ENCODE measurements around the gene PRKAG1.
A peak's percentile ranks its signal among the peaks of the same experiment; 100 is the strongest.

Gene PRKAG1

GRCh38 chr12:48986720-48987291 lies 31.8 kb downstream of the PRKAG1 start:
- no peak overlapping the region for H3K4me3 ChIP-seq (ENCODE audit: low read depth, low read length)

- no peak overlapping the region for H3K4me3 ChIP-seq (ENCODE audit: low read depth, low read length)
Observed at GRCh38 chr12:48985901-48986300, 32.7 kb downstream of the PRKAG1 start.

DNA sequence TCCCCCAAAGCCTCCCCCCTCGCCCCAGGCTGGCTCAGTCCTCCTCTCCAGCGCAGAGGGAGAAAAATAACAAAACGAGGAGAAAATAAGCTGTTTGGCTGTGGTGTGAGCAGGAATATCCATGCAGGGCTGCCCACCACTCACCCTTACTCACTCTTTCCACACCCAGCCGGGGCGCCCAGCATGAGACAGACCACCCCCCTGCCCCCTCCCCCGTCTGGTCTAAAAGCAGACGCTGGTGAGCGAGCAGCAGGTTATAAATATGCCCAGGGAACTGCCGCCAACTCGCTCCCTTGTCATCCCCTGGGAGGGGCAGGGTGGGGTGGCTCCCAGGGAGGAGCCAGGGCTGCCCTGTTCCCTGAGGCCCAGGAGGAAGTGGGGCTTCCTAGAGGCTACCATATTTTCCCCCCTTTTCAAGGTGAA lies 33.1 kb downstream of the PRKAG1 start:
- H3K4me3 ChIP-seq (ENCODE audit: low read depth, low read length) = no peak overlapping the region

- no peak overlapping the region for H3K4me3 ChIP-seq (ENCODE audit: low read depth, low read length)
Observed at GRCh38 chr12:48982397-48983080, 36.0 kb downstream of the PRKAG1 start.

DNA sequence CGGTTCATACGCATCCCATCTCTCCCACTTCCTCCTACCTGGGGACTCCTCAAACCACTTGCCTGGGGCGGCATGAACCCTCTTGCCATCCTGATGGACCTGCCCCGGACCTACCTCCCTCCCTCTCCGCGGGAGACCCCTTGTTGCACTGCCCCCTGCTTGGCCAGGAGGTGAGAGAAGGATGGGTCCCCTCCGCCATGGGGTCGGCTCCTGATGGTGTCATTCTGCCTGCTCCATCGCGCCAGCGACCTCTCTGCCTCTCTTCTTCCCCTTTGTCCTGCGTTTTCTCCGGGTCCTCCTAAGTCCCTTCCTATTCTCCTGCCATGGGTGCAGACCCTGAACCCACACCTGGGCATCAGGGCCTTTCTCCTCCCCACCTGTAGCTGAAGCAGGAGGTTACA lies 36.8 kb downstream of the PRKAG1 start:
- H3K4me3 ChIP-seq (ENCODE audit: low read depth, low read length) = peak overlapping the region; percentile 4

DNA sequence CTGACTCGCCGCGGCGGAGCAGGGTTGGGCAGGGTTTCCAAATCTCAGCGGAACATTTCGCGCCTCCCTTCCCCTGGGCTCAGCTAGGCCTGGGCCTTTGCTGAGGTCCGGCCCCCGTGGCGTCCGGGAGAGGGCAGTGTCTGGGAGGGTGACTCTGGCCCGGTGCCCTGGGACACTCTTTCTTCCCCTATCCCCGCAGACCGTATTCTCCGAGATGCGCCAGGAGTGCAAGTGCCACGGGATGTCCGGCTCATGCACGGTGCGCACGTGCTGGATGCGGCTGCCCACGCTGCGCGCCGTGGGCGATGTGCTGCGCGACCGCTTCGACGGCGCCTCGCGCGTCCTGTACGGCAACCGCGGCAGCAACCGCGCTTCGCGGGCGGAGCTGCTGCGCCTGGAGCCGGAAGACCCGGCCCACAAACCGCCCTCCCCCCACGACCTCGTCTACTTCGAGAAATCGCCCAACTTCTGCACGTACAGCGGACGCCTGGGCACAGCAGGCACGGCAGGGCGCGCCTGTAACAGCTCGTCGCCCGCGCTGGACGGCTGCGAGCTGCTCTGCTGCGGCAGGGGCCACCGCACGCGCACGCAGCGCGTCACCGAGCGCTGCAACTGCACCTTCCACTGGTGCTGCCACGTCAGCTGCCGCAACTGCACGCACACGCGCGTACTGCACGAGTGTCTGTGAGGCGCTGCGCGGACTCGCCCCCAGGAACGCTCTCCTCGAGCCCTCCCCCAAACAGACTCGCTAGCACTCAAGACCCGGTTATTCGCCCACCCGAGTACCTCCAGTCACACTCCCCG lies 37.4 kb downstream of the PRKAG1 start:
- peak overlapping the region; percentile 48 for H3K4me3 ChIP-seq (ENCODE audit: low read depth, low read length)

DNA sequence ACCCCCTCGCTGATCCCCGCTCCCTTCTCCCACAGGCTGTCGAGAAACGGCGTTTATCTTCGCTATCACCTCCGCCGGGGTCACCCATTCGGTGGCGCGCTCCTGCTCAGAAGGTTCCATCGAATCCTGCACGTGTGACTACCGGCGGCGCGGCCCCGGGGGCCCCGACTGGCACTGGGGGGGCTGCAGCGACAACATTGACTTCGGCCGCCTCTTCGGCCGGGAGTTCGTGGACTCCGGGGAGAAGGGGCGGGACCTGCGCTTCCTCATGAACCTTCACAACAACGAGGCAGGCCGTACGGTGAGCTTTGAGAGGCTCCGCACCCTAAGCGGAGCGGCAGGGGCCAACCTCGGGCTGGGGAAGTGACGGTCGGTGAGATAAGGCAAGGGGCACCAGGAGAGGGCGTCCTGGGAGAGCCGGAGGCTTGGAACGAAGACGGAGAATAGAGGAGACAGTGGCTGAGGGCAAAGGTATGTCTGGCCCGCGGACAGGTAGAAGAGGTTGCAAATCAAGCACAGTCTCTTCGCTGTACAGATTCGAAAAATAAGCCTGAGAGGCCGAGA lies 38.1 kb downstream of the PRKAG1 start:
- peak overlapping the region; percentile 48 for H3K4me3 ChIP-seq (ENCODE audit: low read depth, low read length)

DNA sequence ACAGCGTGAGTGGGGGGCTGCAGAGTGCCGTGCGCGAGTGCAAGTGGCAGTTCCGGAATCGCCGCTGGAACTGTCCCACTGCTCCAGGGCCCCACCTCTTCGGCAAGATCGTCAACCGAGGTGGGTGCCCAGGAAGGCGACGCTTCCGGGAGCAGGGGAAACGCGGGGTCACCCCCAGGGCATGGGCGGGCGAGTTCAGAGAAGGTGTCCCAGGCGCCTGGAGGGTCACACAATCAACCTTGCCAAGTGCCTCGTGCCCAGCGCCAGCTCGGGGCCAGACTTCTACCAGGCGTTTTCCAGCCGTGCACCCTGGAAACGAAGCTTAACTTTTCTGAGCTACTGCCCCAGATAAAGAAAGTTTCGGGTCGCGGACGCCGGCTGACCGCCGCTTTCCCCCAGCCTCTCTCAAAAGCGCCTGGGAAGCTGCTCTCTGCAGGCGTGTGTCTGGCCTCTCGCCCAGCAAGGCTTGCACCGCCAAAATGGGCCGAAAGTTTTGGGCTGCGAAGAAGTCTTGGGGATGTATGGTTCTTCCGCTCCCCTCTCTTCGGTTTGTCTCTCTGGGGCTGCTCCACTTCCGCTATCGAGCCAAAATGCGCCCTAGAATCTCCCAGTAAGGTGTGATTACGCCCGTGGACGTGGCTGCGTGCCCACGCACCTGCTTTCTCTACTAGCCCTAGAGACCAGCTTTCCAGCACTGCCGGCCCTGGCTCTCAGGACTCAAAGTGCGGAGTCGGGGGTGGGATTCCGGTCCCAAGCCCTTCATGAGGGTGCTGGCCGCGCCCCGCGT lies 38.8 kb downstream of the PRKAG1 start:
- peak overlapping the region; percentile 1 for H3K4me3 ChIP-seq (ENCODE audit: low read depth, low read length)

GRCh38 chr12:48978741-48979601 lies 39.6 kb downstream of the PRKAG1 start:
- no peak overlapping the region for H3K4me3 ChIP-seq (ENCODE audit: low read depth, low read length)

DNA sequence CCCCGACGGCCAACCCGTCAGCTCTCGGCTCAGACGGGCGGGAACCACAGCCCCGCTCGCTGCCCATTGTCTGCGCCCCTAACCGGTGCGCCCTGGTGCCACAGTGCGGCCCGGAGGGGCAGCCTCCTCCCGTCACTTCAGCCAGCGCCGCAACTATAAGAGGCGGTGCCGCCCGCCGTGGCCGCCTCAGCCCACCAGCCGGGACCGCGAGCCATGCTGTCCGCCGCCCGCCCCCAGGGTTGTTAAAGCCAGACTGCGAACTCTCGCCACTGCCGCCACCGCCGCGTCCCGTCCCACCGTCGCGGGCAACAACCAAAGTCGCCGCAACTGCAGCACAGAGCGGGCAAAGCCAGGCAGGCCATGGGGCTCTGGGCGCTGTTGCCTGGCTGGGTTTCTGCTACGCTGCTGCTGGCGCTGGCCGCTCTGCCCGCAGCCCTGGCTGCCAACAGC lies 40.3 kb downstream of the PRKAG1 start, which contains the start of gene WNT1:
Gene WNT1, plus strand, starts transcription at position 32 of the 450 bp plus-strand sequence. Its CDS starts 329 bp downstream, at position 361.
- H3K4me3 ChIP-seq (ENCODE audit: low read depth, low read length) = no peak within 1 kb of the TSS

- no peak overlapping the region for H3K4me3 ChIP-seq (ENCODE audit: low read depth, low read length)
Observed at GRCh38 chr12:48977290-48978281, 41.0 kb downstream of the PRKAG1 start.

DNA sequence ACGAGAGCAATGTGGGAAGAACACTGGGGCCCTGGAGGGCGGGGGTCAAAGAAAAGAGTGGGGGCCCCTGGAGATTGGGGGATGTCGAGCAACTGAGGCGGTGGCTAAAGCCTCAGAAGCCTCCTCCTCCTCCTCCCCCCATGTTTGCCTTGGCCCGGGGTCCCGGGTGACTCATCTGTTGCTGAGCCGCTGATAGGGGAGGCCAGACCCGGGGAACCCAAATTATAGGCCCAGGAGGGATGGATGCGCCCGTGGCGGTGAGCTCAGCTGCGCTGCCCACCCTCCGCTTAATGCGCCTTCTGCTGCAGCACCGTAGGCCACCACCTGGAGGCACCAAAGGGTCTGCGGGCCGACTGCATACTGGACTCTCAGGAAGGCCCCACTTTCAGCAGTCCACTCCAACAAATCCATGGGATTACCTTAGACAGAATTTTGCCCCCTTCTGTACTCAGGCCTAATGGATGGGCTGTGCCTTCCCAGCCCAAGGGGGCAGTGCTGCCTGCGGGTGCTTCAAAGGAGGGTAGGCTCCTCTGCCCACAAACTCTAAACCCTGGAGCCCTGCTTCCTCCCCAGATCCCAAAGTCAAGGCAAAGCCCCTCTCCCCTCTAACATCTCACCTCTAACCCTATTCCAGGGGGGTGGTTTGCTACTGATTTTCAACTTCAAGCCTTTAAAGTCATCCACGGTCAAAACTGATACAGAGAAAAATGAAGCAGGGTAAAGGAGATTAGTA lies 44.5 kb downstream of the PRKAG1 start:
- H3K4me3 ChIP-seq (ENCODE audit: low read depth, low read length) = no peak overlapping the region

DNA sequence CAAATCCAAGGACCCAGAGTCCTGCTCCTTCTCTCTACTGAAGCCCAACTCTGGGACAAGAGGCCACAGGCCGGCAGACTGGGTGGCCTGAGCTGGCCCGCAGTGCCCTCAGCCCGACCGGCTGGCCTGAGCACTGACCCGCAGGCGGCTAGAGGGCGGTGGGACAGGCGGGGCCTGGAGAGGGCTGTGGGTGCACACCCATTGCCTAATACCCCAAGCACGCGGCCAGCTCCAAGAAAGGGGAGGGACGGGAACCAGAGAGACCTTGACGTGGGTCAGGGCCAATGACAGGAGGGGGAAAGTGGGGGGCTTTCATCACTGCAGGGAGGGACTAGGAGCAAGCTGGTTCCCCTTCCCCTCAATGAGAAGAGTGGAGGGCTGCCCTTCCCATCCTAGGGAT lies 45.0 kb downstream of the PRKAG1 start:
- H3K4me3 ChIP-seq (ENCODE audit: low read depth, low read length) = no peak overlapping the region

DNA sequence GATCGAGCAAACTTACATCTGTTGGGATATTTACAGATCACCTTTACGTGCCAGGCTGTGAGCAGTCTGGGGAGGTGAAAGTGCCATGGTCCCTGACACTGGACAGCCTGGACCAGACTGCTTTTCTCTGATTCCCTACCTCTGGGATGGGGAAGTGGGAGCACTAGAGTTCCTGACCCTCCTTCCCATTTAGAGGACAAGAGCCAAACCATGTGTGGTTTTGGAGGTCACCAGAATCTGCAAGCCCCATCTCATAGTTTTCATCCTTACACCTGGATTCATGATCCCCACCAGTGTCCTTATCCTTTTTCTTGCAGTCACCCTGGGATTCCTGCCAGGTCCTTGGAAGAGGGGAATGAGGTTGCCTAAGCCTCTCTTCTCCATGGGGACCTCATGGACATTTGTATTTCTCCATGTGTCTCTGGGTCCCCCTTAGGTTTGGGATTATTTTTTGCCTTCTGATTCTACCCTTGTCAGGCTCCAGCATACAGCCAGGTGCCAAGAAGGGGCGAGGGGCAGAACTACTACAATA lies 45.6 kb downstream of the PRKAG1 start:
- no peak overlapping the region for H3K4me3 ChIP-seq (ENCODE audit: low read depth, low read length)

DNA sequence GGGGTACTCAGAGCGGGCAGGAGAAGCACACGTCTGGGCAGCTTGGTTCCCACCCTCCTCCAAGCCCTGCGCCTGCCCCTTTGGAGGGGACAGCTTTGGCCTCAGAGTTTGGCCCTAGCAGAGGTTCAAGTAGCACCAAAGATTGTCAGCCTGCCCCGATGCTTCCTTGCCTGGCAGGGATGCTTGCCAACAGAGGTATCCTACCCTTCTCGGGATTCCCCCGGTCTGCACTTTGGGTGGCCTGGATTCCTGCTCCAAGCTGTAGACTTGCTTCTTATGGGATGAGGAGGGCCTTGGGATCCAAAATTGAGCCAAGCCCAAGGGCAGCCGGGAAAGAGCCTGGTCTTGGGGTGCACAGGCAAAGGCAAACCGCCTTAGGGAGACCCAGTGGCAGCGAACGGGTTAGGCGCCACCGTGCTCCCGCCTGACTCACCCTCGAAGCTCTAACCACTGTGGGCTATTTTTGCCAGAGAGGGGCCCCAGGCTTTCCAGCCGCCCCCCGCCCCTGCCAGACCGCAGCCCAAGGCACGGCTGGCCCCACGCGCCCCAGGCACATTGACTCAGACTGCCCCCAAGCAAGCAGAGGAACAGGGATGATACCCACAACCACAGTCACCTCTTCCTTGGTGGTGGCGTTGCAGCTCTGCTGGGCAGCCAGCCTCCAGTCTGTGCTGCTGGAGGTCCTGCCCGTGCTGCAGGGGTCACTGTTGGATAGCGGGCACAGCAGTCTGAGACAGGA lies 46.2 kb downstream of the PRKAG1 start:
- H3K4me3 ChIP-seq (ENCODE audit: low read depth, low read length) = no peak overlapping the region

- H3K4me3 ChIP-seq (ENCODE audit: low read depth, low read length) = no peak overlapping the region
Observed at GRCh38 chr12:48970702-48971334, 47.8 kb downstream of the PRKAG1 start.
